ENCODE data around the gene GRIK2.
"Not testable (repeated sequence)": the region's sequence is repeated elsewhere in the genome, so short reads cannot be mapped to it uniquely, and the experiment has no call there.

The GRIK2 gene

GRCh38 chr6:102015431-102015830, 621.9 kb downstream of the GRIK2 start:
- no peak for DNase-seq (ENCODE audit: low read depth in 3 of 3)

- DNase-seq (ENCODE audit: low read depth in 3 of 3), result no peak
These were observed 628.8 kb downstream of the GRIK2 start for GRCh38 chr6:102022281-102022680.

GRCh38 chr6:102022803-102023202, 629.3 kb downstream of the GRIK2 start:
- DNase-seq (ENCODE audit: low read depth in 3 of 3), result no peak

- no peak for DNase-seq (ENCODE audit: low read depth in 3 of 3)
These were observed 630.6 kb downstream of the GRIK2 start for GRCh38 chr6:102023977-102024657.

- DNase-seq (ENCODE audit: low read depth in 3 of 3), result no peak
These were observed 633.1 kb downstream of the GRIK2 start for GRCh38 chr6:102026649-102027048.

- DNase-seq (ENCODE audit: low read depth in 3 of 3), result no peak
These were observed 634.7 kb downstream of the GRIK2 start for GRCh38 chr6:102028176-102028575.

GRCh38 chr6:102038964-102039363, 645.5 kb downstream of the GRIK2 start:
- no peak for DNase-seq (ENCODE audit: low read depth in 3 of 3)

GRCh38 chr6:102039441-102039840, 645.9 kb downstream of the GRIK2 start:
- DNase-seq (ENCODE audit: low read depth in 3 of 3), result no peak

GRCh38 chr6:102051001-102051400, 657.5 kb downstream of the GRIK2 start:
- no peak for DNase-seq (ENCODE audit: low read depth in 3 of 3)

- no peak for DNase-seq (ENCODE audit: low read depth in 3 of 3)
These were observed 658.2 kb downstream of the GRIK2 start for GRCh38 chr6:102051720-102052119.

GRCh38 chr6:102064142-102064541, 670.6 kb downstream of the GRIK2 start:
- no peak for DNase-seq (ENCODE audit: low read depth in 3 of 3)

- DNase-seq (ENCODE audit: low read depth in 3 of 3), result no peak
These were observed 672.8 kb downstream of the GRIK2 start for GRCh38 chr6:102066301-102066700.

- DNase-seq (ENCODE audit: low read depth in 3 of 3), result no peak
These were observed 674.9 kb downstream of the GRIK2 start for GRCh38 chr6:102068349-102068929.

GRCh38 chr6:102075539-102075938, 682.0 kb downstream of the GRIK2 start:
- no peak for DNase-seq (ENCODE audit: low read depth in 3 of 3)

- DNase-seq (ENCODE audit: low read depth in 3 of 3), result no peak
These were observed 691.7 kb downstream of the GRIK2 start for GRCh38 chr6:102085257-102085656.

- DNase-seq (ENCODE audit: low read depth in 3 of 3), result not testable (repeated sequence)
These were observed 694.7 kb downstream of the GRIK2 start for GRCh38 chr6:102088160-102088559.

- no peak for DNase-seq (ENCODE audit: low read depth in 3 of 3)
These were observed 720.9 kb downstream of the GRIK2 start for GRCh38 chr6:102114402-102114801.

GRCh38 chr6:102115911-102116310, 722.4 kb downstream of the GRIK2 start:
- DNase-seq (ENCODE audit: low read depth in 3 of 3), result no peak

- no peak for DNase-seq (ENCODE audit: low read depth in 3 of 3)
These were observed 724.5 kb downstream of the GRIK2 start for GRCh38 chr6:102118034-102118433.

Measured in stimulated activated CD4-positive, alpha-beta T cell treated with anti-CD3 and anti-CD28 coated beads, TNF-alpha, amount 100 ng/mL, for 4 hours (primary cell).